Ovary (tissue), 3 donors: ENCODE data around the gene HSD17B11.

ENCODE experiments used
- CTCF ChIP-seq, 3 donors: fragments of 450-650 bp in 2 of 3; fragments of 200-600 bp in 1 of 3; IDR thresholded peaks; one replicate each; pipeline versions ENCODE4 v1.5.1 to v1.8.0; 2016 to 2022; ENCODE audit warnings: antibody characterized with exemption in 3 of 3, mild to moderate bottlenecking in 1 of 3
- POLR2A ChIP-seq: fragments of 450-650 bp; IDR thresholded peaks from one replicate; pipeline ENCODE4 v1.6.1; 2017; ENCODE audit warnings: antibody characterized with exemption, mild to moderate bottlenecking, moderate library complexity
- donor health status: DM: no; HTN: no; CAD: no.

- TF ChIP-seq POLR2A (no peak), CTCF (IDR thresholded peaks at IDR 0.05) (no peak)
Observed at GRCh38 chr4:87359258-87359657, 31.7 kb downstream of the HSD17B11 start.
